Epithelial cell of proximal tubule (primary cell): ENCODE measurements around the gene HARBI1. TPM values are rescaled to one million over a fixed set of nuclear protein-coding genes. Genes with fewer than 3 reads are reported as not detected.

Source experiments
- DNase-seq: peaks from one replicate; pipeline ENCODE4 v3.0.0-alpha.2; 2011; ENCODE audit warnings: low read depth
- H3K4me3 ChIP-seq: 2 replicates; pipeline ENCODE4 v1.5.1; 2011; ENCODE audit warnings: low read depth, mild to moderate bottlenecking, low read length
- total RNA-seq: library from RNA; depleted of rRNA; stranded (reverse); fragments of >200 nt; gene quantifications from 2 replicates; pipeline ENCODE4 v1.2.3, GENCODE V29; 2015
- TF ChIP-seq, protein P1 (sequence below): conservative IDR thresholded peaks from 2 replicates; pipeline ENCODE4 v1.5.1; 2012; ENCODE audit warnings: low read depth, mild to moderate bottlenecking, low read length

HARBI1 gene
- total RNA-seq, 1 donor from 2014 or later, result 1.6 TPM

DNA sequence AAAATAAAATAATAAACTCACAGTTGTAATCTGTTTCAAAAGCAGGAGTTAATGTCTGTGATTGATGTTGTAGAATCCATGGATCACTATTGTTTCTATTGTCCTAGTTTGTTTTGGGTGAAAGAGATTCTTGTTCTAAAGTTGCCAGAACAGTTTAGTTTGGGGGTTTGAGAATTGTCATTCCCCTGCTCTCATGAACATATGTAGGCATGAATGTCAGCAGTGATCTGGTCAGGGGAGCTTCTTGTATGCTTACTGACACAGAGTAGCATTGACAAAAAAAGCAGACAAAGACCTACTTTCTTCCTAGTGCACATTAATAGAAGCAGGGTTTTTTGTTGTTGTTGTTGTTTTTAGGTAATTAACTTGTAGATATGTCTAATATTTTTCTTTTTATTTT is 44.8 kb upstream of the HARBI1 start:
- DNase-seq, result no peak
- H3K4me3 ChIP-seq, result no peak overlapping the region
- TF ChIP-seq, protein P1, sequence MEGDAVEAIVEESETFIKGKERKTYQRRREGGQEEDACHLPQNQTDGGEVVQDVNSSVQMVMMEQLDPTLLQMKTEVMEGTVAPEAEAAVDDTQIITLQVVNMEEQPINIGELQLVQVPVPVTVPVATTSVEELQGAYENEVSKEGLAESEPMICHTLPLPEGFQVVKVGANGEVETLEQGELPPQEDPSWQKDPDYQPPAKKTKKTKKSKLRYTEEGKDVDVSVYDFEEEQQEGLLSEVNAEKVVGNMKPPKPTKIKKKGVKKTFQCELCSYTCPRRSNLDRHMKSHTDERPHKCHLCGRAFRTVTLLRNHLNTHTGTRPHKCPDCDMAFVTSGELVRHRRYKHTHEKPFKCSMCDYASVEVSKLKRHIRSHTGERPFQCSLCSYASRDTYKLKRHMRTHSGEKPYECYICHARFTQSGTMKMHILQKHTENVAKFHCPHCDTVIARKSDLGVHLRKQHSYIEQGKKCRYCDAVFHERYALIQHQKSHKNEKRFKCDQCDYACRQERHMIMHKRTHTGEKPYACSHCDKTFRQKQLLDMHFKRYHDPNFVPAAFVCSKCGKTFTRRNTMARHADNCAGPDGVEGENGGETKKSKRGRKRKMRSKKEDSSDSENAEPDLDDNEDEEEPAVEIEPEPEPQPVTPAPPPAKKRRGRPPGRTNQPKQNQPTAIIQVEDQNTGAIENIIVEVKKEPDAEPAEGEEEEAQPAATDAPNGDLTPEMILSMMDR, result no peak

- no peak overlapping the region for H3K4me3 ChIP-seq
- TF ChIP-seq, protein P1, result no peak
- peak; percentile 25 for DNase-seq
These were observed 42.9 kb upstream of the HARBI1 start for GRCh38 chr11:46659908-46660307.

DNA sequence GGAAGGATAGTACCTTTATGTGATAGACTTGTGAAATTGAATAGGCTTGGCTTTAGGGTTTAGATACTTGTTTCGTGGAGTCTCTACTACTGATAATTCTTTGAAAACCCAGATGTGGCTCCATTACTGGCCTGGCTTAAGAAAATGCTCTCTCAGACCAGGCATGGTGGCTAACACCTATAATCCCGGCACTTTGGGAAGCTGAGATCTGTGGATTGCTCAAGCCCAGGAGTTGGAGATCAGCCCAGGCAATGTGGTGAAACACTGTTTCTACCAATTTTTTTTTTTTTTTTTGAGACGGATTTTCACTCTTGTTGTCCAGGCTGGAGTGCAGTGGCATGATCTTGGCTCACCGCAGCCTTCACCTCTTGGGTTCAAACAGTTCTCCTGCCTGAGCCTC is 41.2 kb upstream of the HARBI1 start:
- H3K4me3 ChIP-seq, result no peak overlapping the region
- TF ChIP-seq, protein P1, result no peak
- no peak for DNase-seq

DNA sequence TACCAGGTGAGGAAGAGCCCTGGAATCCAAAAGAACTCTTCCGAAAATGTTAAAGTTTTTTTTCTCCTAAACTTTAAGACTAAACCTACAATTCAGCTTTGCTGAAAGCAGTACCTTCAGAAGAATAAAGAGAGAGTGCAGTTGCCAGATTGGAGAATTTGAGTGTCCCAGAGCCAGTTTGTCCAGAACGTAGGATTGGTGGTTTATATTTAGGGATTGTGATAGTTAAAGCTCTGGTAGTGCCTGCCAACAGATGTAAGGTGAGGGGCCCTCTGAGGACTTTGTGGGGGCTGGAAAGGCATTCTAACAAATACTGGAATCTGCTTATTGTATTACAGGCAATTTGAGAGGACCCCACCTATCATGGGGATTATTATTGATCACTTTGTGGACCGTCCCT is 40.2 kb upstream of the HARBI1 start:
- TF ChIP-seq, protein P1, result no peak
- DNase-seq, result no peak
- H3K4me3 ChIP-seq, result no peak overlapping the region

GRCh38 chr11:46655631-46656030 is 38.6 kb upstream of the HARBI1 start:
- TF ChIP-seq, protein P1, result no peak
- DNase-seq, result no peak

DNA sequence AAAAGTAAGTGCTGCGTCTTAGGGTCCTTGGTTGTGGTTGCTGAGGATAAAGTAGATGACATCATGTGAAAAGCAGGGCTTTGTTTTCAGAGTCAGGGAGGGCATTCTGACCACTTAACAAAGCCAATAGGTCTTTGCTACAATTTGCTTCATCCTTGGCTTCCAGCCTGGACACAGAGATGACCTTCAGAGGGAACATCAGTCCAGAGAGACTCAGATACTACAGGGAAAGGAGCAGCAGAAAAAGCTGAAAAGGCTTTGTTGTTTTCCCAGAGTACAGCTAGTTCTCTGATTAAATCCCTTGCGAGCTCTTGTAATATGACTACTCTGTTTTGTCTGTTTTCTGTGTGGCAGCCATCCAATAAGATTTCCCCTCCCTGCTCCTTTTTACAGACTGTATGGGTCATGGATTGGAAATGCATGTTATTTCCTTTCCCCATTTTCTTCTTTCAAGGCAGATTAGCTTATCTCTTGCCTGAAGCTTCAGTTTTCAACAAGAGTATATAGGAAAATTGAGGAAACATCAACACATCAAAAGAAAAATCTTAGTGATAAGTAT is 32.2 kb upstream of the HARBI1 start:
- DNase-seq, result no peak
- TF ChIP-seq, protein P1, result no peak
- no peak overlapping the region for H3K4me3 ChIP-seq

More at GRCh38 chr11:46655631-46656030, 38.6 kb upstream of the HARBI1 start:
- H3K4me3 ChIP-seq, result no peak overlapping the region

GRCh38 chr11:46643986-46644385 is 27.0 kb upstream of the HARBI1 start:
- TF ChIP-seq, protein P1, result no peak

More at GRCh38 chr11:46643986-46644385, 27.0 kb upstream of the HARBI1 start:
- DNase-seq, result no peak
- no peak overlapping the region for H3K4me3 ChIP-seq
